Kidney tubule cell (primary cell): Measurements from ENCODE around the gene C3orf49.

Experiments
- DNase-seq: peaks from one replicate; pipeline ENCODE4 v3.0.0-alpha.2; 2018; ENCODE audit warnings: low spot score

The C3orf49 gene

GRCh38 chr3:63819151-63819398, at the start of gene C3orf49:
TSS of gene C3orf49 (plus strand) at chr3:63819299. CDS start at chr3:63819472, 173 bp downstream.
- no peak for DNase-seq

GRCh38 chr3:63774781-63775180, 44.3 kb upstream of the C3orf49 start:
- DNase-seq: no peak

- DNase-seq: no peak
Observed at GRCh38 chr3:63779227-63779626, 39.9 kb upstream of the C3orf49 start.

- peak; percentile 35 for DNase-seq
Observed at GRCh38 chr3:63791974-63792373, 27.1 kb upstream of the C3orf49 start.

GRCh38 chr3:63795438-63795837, 23.7 kb upstream of the C3orf49 start:
- no peak for DNase-seq

- DNase-seq: no peak
Observed at GRCh38 chr3:63798544-63798943, 20.6 kb upstream of the C3orf49 start.

GRCh38 chr3:63798949-63799348, 20.1 kb upstream of the C3orf49 start:
- DNase-seq: no peak

- no peak for DNase-seq
Observed at GRCh38 chr3:63800097-63800496, 19.0 kb upstream of the C3orf49 start.

GRCh38 chr3:63803911-63804310, 15.2 kb upstream of the C3orf49 start:
- no peak for DNase-seq

GRCh38 chr3:63807961-63808565, 11.0 kb upstream of the C3orf49 start:
- DNase-seq: no peak

GRCh38 chr3:63808633-63809032, 10.5 kb upstream of the C3orf49 start:
- no peak for DNase-seq

- peak; percentile 68 for DNase-seq
Observed at GRCh38 chr3:63809607-63810006, 9.5 kb upstream of the C3orf49 start.

GRCh38 chr3:63814237-63814636, 4.9 kb upstream of the C3orf49 start:
- no peak for DNase-seq

GRCh38 chr3:63817225-63817624, 1.9 kb upstream of the C3orf49 start:
- no peak for DNase-seq

- DNase-seq: peak; percentile 55
Observed at GRCh38 chr3:63818282-63819150, 583 bp upstream of the C3orf49 start.

GRCh38 chr3:63824309-63824708, 5.2 kb downstream of the C3orf49 start:
- no peak for DNase-seq

- DNase-seq: no peak
Observed at GRCh38 chr3:63830526-63830925, 11.4 kb downstream of the C3orf49 start.

- no peak for DNase-seq
Observed at GRCh38 chr3:63832395-63832794, 13.3 kb downstream of the C3orf49 start.

GRCh38 chr3:63841704-63842103, 22.6 kb downstream of the C3orf49 start:
- no peak for DNase-seq

GRCh38 chr3:63842127-63842526, 23.0 kb downstream of the C3orf49 start:
- no peak for DNase-seq

GRCh38 chr3:63845215-63845614, 26.1 kb downstream of the C3orf49 start:
- no peak for DNase-seq

- no peak for DNase-seq
Observed at GRCh38 chr3:63847718-63848450, 28.8 kb downstream of the C3orf49 start.

GRCh38 chr3:63849175-63849574, 30.1 kb downstream of the C3orf49 start:
- no peak for DNase-seq
